Adrenal gland (tissue), 5 donors: ENCODE data around the gene SLC30A2.

Experiments
- POLR2A ChIP-seq, 2 donors: fragments of 450-650 bp; IDR thresholded peaks; one replicate each; pipeline ENCODE4 v1.6.1; 2017; ENCODE audit warnings: antibody characterized with exemption in 2 of 2, mild to moderate bottlenecking in 2 of 2, moderate library complexity in 1 of 2
- TF ChIP-seq, protein P1 (sequence below), 6 experiments: fragments of 450-650 bp in 4 of 6; fragments of 200-600 bp in 2 of 6; sonication (generic) in 1 of 6; IDR thresholded peaks; 1 replicate in 5 of 6; 2 replicates in 1 of 6; pipeline versions ENCODE4 v1.5.1 to v1.8.0; 2016 to 2021; ENCODE audit warnings: antibody characterized with exemption in 6 of 6, mild to moderate bottlenecking in 2 of 6, moderate library complexity in 1 of 6
- donor health status: DM: no; HTN: no; CAD: no.

DNA sequence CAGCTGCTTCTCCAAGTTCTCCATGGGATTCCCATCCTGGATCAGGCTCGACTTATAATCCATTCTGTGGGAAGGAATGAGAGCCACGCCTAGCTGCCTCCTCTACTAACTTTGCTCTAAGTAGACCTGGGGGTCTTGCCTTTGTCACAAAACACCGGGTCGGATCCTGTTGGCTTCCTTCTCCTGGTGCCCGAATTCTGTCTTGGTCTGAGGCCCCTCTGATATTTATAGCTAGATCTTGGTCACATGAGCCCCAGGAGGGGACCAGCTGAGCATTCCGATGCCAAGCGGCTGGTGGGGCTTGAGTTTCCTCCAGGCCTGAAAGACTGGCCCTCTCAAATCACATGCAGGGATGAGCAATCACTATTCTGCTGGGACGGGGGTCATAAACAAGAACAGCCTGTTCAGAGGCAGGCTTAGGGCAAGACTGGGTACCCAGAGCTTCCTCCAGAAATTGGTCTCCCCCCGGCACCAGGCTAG is 21.6 kb upstream of the SLC30A2 start, which contains the start of gene TRIM63:
- TF ChIP-seq, protein P1, sequence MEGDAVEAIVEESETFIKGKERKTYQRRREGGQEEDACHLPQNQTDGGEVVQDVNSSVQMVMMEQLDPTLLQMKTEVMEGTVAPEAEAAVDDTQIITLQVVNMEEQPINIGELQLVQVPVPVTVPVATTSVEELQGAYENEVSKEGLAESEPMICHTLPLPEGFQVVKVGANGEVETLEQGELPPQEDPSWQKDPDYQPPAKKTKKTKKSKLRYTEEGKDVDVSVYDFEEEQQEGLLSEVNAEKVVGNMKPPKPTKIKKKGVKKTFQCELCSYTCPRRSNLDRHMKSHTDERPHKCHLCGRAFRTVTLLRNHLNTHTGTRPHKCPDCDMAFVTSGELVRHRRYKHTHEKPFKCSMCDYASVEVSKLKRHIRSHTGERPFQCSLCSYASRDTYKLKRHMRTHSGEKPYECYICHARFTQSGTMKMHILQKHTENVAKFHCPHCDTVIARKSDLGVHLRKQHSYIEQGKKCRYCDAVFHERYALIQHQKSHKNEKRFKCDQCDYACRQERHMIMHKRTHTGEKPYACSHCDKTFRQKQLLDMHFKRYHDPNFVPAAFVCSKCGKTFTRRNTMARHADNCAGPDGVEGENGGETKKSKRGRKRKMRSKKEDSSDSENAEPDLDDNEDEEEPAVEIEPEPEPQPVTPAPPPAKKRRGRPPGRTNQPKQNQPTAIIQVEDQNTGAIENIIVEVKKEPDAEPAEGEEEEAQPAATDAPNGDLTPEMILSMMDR (IDR thresholded peaks at IDR 0.05): no peak
- TF ChIP-seq POLR2A (IDR thresholded peaks at IDR 0.05): no peak
